Large intestine (tissue), 3 donors: ENCODE data around the gene LRRC23. TPM values are rescaled to one million over a fixed set of nuclear protein-coding genes. Genes with fewer than 3 reads are reported as not detected.

Experiments used
- DNase-seq, 2 donors: peaks; one replicate each; pipeline versions ENCODE4 v3.0.0 to v3.0.0-alpha.2; 2013
- H3K27ac ChIP-seq: one replicate; pipeline ENCODE4 v1.5.1; 2013; ENCODE audit warnings: low read length
- H3K27me3 ChIP-seq: 2 replicates; pipeline ENCODE4 v1.6.1; 2013; ENCODE audit warnings: low read length; ENCODE audit not compliant: control insufficient read depth, insufficient read depth
- H3K36me3 ChIP-seq: 2 replicates; pipeline ENCODE4 v1.6.1; 2013; ENCODE audit warnings: low read length; ENCODE audit not compliant: control insufficient read depth, insufficient read depth
- H3K4me1 ChIP-seq: one replicate; pipeline ENCODE4 v1.6.1; 2013; ENCODE audit warnings: low read length; ENCODE audit not compliant: control insufficient read depth, insufficient read depth
- H3K4me3 ChIP-seq: one replicate; pipeline ENCODE4 v1.5.1; 2013; ENCODE audit warnings: low read length
- H3K9me3 ChIP-seq: one replicate; pipeline ENCODE4 v1.6.1; 2013; ENCODE audit warnings: mild to moderate bottlenecking, low read depth, low read length, moderate library complexity; ENCODE audit not compliant: control insufficient read depth
- WGBS: methylation state at CpG from one replicate; pipeline ENCODE4 v1.1.5; 2013; ENCODE audit warnings: low lambda C conversion rate; ENCODE audit not compliant: insufficient coverage; 5-methylcytosine and 5-hydroxymethylcytosine counted together
- polyA plus RNA-seq: library from polyadenylated mRNA; unstranded; fragments of 120-200 nt; gene quantifications from one replicate; pipeline ENCODE4 v1.2.1, GENCODE V29; 2013

Gene LRRC23
- polyA plus RNA-seq, 1 donor: 8.2 TPM

DNA sequence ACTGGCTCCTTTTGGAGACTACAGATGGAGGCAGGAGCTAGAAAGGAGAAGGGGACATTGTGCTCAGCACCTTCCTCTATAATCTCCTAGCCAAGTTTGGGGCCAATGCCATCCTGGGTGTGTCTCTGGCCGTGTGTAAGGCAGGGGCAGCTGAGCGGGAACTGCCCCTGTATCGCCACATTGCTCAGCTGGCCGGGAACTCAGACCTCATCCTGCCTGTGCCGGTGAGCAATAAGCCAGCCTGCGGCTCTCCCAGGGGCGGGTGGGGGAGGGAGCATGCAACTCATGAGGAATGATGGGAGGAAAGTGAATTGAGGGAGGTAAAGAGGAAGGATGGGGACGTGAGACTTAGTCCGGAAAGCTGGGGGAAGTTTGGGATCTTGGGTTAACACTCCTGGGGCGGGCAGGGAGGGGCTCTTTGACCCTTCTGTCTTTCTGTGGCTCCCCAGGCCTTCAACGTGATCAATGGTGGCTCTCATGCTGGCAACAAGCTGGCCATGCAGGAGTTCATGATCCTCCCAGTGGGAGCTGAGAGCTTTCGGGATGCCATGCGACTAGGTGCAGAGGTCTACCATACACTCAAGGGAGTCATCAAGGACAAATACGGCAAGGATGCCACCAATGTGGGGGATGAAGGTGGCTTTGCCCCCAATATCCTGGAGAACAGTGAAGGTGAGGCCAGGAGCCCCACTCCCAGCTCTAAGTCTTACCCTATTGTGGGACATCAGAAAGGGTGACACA lies 13.0 kb downstream of the LRRC23 start:
- H3K4me1 ChIP-seq: peaks cover 12% of the 10 kb centered on the region
- no peak overlapping the region for H3K27ac ChIP-seq
- H3K9me3 ChIP-seq: peaks cover 4% of the 10 kb centered on the region
- peaks cover 30% of the 10 kb centered on the region for H3K27me3 ChIP-seq
- WGBS: no CpG with 5 or more reads among the region's 14 CpGs
- DNase-seq: no peak
- H3K4me3 ChIP-seq: no peak overlapping the region
- H3K36me3 ChIP-seq: no peaks in the 10 kb centered on the region

DNA sequence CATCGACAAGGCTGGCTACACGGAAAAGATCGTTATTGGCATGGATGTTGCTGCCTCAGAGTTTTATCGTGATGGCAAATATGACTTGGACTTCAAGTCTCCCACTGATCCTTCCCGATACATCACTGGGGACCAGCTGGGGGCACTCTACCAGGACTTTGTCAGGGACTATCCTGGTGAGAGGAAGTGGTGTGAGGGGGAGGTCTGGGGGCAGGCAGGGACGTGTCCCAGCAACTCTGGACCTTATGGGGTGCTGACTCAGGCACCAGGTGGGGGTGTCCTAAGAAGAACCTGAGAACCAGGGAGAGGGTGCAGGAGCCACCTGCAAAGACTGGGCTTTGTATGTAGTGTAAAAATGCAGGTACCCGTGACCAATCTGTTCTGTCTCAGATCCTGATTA lies 15.0 kb downstream of the LRRC23 start:
- no CpG with 5 or more reads among the region's 7 CpGs for WGBS
- Histone ChIP-seq H3K27me3 (peaks cover 15% of the 10 kb centered on the region), H3K4me1 (peaks cover 9% of the 10 kb centered on the region), H3K9me3 (no peaks in the 10 kb centered on the region), H3K36me3 (no peaks in the 10 kb centered on the region), H3K27ac (no peak overlapping the region), H3K4me3 (no peak overlapping the region)
- DNase-seq: no peak

DNA sequence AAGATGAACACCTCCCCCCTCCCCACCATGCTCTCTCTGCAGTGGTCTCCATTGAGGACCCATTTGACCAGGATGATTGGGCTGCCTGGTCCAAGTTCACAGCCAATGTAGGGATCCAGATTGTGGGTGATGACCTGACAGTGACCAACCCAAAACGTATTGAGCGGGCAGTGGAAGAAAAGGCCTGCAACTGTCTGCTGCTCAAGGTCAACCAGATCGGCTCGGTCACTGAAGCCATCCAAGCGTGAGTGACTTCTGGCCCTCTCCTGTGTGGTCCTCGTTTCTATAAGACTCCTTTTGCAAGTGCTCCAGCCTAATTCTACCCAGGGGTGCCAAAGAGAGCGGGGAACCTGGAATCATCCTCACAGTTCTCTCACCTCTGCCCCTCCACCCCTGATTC lies 16.9 kb downstream of the LRRC23 start:
- H3K27ac ChIP-seq: no peak overlapping the region
- H3K4me1 ChIP-seq: peaks cover 20% of the 10 kb centered on the region
- no peaks in the 10 kb centered on the region for H3K36me3 ChIP-seq
- no peak for DNase-seq
- H3K9me3 ChIP-seq: no peaks in the 10 kb centered on the region
- no peak overlapping the region for H3K4me3 ChIP-seq
- WGBS: no CpG with 5 or more reads among the region's 7 CpGs
- H3K27me3 ChIP-seq: peaks cover 2% of the 10 kb centered on the region

DNA sequence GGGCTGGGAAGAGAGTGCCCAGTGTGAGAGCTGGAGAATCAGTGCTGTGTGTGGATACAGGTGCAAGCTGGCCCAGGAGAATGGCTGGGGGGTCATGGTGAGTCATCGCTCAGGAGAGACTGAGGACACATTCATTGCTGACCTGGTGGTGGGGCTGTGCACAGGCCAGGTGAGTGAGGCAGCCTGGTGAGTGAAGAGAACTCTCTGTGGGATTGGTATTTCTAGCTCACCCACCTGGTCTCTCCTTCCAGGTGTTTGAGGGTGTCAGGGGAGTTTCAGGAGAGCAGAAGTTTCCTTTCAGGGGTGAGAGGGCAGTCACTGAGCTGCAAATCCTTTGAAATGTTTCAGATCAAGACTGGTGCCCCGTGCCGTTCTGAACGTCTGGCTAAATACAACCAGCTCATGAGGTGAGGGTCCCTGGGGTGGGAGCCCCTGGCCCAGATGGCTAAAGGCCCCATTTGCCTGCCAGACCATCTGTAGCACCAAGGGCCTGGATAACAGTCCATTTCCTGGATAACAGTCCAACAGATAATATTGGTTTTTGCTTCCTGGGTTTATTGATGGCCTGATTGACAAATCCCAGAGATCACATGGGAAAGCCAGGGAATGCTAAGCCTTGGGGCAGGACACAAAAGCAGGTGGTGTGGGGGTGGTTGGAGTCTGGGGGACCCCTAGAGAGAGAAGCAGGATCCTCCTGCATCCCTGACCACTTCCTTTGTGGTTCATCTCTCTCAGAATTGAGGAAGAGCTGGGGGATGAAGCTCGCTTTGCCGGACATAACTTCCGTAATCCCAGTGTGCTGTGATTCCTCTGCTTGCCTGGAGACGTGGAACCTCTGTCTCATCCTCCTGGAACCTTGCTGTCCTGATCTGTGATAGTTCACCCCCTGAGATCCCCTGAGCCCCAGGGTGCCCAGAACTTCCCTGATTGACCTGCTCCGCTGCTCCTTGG lies 17.6 kb downstream of the LRRC23 start:
- no peak overlapping the region for H3K4me3 ChIP-seq
- peaks cover 26% of the 10 kb centered on the region for H3K4me1 ChIP-seq
- no peaks in the 10 kb centered on the region for H3K36me3 ChIP-seq
- no peak overlapping the region for H3K27ac ChIP-seq
- H3K27me3 ChIP-seq: no peaks in the 10 kb centered on the region
- H3K9me3 ChIP-seq: no peaks in the 10 kb centered on the region
- DNase-seq: no peak
- WGBS: no CpG with 5 or more reads among the region's 9 CpGs

DNA sequence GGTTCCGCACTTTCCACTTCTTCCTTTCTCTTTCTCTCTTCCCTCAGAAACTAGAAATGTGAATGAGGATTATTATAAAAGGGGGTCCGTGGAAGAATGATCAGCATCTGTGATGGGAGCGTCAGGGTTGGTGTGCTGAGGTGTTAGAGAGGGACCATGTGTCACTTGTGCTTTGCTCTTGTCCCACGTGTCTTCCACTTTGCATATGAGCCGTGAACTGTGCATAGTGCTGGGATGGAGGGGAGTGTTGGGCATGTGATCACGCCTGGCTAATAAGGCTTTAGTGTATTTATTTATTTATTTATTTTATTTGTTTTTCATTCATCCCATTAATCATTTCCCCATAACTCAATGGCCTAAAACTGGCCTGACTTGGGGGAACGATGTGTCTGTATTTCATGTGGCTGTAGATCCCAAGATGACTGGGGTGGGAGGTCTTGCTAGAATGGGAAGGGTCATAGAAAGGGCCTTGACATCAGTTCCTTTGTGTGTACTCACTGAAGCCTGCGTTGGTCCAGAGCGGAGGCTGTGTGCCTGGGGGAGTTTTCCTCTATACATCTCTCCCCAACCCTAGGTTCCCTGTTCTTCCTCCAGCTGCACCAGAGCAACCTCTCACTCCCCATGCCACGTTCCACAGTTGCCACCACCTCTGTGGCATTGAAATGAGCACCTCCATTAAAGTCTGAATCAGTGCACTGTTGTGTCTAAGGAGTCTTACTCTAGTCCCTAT lies 18.5 kb downstream of the LRRC23 start:
- 100% methylated on average over 1 of the region's 10 CpGs for WGBS
- Histone ChIP-seq H3K27ac (no peak overlapping the region), H3K4me1 (peaks cover 26% of the 10 kb centered on the region)

DNA sequence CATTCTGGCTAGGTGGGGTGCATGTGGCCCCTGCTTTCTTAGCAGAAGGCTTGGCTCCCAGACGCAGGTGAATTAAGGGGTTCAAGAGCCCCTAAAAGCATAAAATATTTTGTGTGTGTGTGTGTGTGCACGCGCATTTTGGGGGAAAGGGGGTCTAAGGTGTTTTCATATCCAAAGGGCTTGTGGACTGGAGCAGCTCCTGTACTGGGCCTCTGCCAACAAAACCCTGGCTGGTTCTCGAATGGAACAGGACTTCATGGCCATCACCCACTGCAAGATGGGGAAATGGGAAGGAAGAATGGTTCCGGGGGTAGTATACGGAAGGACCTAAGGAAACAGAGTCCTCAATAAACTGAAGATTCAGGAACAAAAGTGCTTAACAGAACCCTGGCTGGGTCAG lies 19.2 kb downstream of the LRRC23 start:
- Histone ChIP-seq H3K4me1 (peaks cover 26% of the 10 kb centered on the region), H3K36me3 (no peaks in the 10 kb centered on the region), H3K27me3 (no peaks in the 10 kb centered on the region), H3K4me3 (no peak overlapping the region), H3K9me3 (no peaks in the 10 kb centered on the region), H3K27ac (no peak overlapping the region)
- no peak for DNase-seq
- WGBS: no CpG with 5 or more reads among the region's 6 CpGs

More for the DNA sequence above, 18.5 kb downstream of the LRRC23 start:
- H3K4me3 ChIP-seq: no peak overlapping the region
- no peaks in the 10 kb centered on the region for H3K27me3 ChIP-seq
- DNase-seq: no peak
- no peaks in the 10 kb centered on the region for H3K36me3 ChIP-seq
- no peaks in the 10 kb centered on the region for H3K9me3 ChIP-seq

DNA sequence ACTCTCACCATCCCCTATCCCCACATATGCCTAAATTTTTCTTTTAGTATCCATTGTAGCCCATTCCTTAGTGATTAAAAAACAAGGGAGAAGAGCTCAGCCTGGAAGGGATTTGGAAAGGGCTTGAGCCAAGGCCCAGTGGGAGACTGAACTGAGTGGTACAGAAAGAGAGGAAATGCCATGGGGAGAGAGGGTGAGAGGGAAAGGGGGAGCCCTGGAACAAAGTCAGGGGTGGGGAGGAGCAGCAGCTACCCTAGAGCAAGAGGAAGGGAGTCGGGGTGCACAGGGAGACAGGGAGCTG lies 20.6 kb downstream of the LRRC23 start:
- Histone ChIP-seq H3K27ac (peak overlapping the region; percentile 84), H3K27me3 (no peaks in the 10 kb centered on the region), H3K4me3 (no peak overlapping the region), H3K36me3 (no peaks in the 10 kb centered on the region), H3K9me3 (no peaks in the 10 kb centered on the region), H3K4me1 (peaks cover 38% of the 10 kb centered on the region)
- no CpG with 5 or more reads among the region's 1 CpG for WGBS
- no peak for DNase-seq

DNA sequence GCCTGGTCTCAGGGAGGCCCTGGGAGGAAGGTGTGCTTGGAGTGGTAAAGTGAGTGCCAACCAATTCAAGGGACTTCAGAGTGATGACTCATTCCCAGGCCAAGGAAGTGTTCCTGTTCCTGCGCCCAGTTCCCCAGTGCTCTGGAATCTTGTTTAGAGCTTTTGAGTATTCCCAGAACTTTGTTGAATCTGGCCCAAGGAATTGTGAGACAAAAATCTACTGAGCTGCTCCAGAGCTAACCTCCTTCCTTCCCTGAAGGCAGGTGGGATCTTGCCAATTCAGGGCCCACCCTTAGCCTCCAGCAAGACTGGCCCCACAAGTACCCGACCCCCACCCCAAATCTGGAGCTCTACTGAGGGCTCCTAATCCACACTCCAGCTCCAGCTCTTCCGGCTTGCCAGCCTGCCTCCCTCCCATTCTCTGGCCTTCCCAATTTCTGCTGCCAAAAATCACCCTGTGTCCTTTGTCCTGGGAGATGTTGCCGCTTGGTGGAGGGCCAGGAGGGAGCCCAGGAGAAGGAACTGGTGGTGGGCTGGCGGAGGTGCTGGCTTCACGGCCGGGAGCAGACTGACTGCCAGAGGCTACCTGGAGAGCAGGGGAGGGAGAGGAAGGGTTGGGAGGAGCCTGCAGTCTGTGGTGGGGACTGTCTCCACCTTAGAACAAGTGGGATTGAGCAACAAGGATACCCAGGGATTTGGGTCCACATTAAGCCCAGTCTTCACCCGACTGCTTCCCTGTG lies 21.1 kb downstream of the LRRC23 start:
- Histone ChIP-seq H3K9me3 (no peaks in the 10 kb centered on the region), H3K27ac (peak overlapping the region; percentile 84), H3K36me3 (no peaks in the 10 kb centered on the region), H3K4me1 (peaks cover 39% of the 10 kb centered on the region), H3K4me3 (peak overlapping the region; percentile 23), H3K27me3 (no peaks in the 10 kb centered on the region)
- WGBS: no CpG with 5 or more reads among the region's 8 CpGs
- peak in 1 of 2 donors; percentile 68 for DNase-seq

DNA sequence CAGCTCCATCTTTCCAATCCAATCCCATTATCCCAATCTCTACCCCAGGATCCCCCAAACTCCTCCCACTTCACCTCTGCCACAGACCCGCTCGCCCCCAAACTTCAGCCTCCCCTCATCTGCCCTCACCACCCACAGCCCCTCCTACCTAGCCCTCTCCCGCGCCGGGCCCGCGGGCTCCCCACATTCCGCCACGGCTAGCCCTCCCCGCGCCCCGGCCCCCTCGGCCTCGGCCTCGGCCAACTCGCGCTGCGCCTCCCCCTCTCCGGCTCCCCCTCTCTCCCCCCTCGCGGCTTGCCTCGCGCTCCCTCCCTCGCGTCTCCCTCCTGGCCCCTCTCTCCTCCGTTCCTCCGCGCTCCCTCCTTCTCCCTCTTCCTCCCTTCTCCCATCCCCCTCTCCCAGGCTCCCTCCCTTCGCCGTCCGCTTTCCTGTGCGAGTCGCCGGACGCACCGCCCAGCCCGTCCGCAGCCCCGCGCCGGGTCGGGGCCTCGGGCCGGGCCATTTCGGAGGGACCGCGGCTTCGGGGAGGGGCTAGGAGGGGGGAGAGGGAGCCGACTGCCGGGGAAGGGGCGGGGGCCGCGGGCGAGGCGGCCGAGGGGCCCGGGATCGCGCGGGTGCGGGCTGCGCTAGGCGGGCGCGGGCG lies 22.9 kb downstream of the LRRC23 start, which contains the start of gene ATN1:
Gene ATN1 (plus strand): TSS at position 581 of the 643 bp plus-strand sequence. CDS start 6,043 bp downstream, outside the sequence.
- Histone ChIP-seq H3K4me1 (peaks cover 43% of the 10 kb centered on the region), H3K27me3 (no peaks in the 10 kb centered on the region), H3K36me3 (no peaks in the 10 kb centered on the region), H3K27ac (peak within 1 kb of the TSS; percentile 84), H3K4me3 (peak within 1 kb of the TSS; percentile 89), H3K9me3 (no peaks in the 10 kb centered on the region)
- peak; percentile 74 to 85 for DNase-seq
- WGBS: no CpG with 5 or more reads among the region's 66 CpGs
